ENCODE measurements around the gene SHLD1.
A peak's percentile ranks its signal among the peaks of the same experiment; 100 is the strongest.

Gene SHLD1

GRCh38 chr20:5884465-5885335, 134.5 kb downstream of the SHLD1 start:
- no peaks in the 10 kb centered on the region for H3K9me3 ChIP-seq (ENCODE audit: control extremely low read depth in 1 of 5, control insufficient read depth in 4 of 5, insufficient read depth in 2 of 5, low read depth in 1 of 5, low read length in 4 of 5)
- peaks cover 0 to 7% (median 3%) of the 10 kb centered on the region in 4 experiments for H3K4me1 ChIP-seq (ENCODE audit: control extremely low read depth in 1 of 4, control insufficient read depth in 4 of 4, insufficient read depth in 4 of 4, low read length in 3 of 4)
- no peak overlapping the region for H3K4me3 ChIP-seq (ENCODE audit: control insufficient read depth in 1 of 7, extremely low read depth in 1 of 7, insufficient read depth in 4 of 7, low read depth in 2 of 7, low read length in 6 of 7)
- DNase-seq = no peak
- H3K36me3 ChIP-seq (ENCODE audit: control insufficient read depth in 4 of 4, insufficient read depth in 4 of 4, low read length in 3 of 4) = no peaks in the 10 kb centered on the region
- CTCF ChIA-PET = no interaction called here
- POLR2A ChIA-PET = no interaction called here
- no peak overlapping the region for H3K27ac ChIP-seq (ENCODE audit: insufficient read depth in 1 of 2, low read depth in 1 of 2, low read length in 2 of 2, poor library complexity in 1 of 2, severe bottlenecking in 2 of 2)
- no peaks in the 10 kb centered on the region for H3K27me3 ChIP-seq (replicated peaks in 2 of 5; ENCODE audit: control insufficient read depth in 4 of 5, insufficient read depth in 5 of 5, low read length in 4 of 5)
- 97% methylated on average over 6 of the region's 8 CpGs for WGBS (ENCODE audit: insufficient coverage)

- no peaks in the 10 kb centered on the region for H3K9me3 ChIP-seq (ENCODE audit: control extremely low read depth in 1 of 5, control insufficient read depth in 4 of 5, insufficient read depth in 2 of 5, low read depth in 1 of 5, low read length in 4 of 5)
- no peak overlapping the region for H3K27ac ChIP-seq (ENCODE audit: insufficient read depth in 1 of 2, low read depth in 1 of 2, low read length in 2 of 2, poor library complexity in 1 of 2, severe bottlenecking in 2 of 2)
- ChIA-PET POLR2A (no interaction called here), CTCF (no interaction called here)
- no peak for DNase-seq
- no peak overlapping the region for H3K4me3 ChIP-seq (ENCODE audit: control insufficient read depth in 1 of 7, extremely low read depth in 1 of 7, insufficient read depth in 4 of 7, low read depth in 2 of 7, low read length in 6 of 7)
- H3K36me3 ChIP-seq (ENCODE audit: control insufficient read depth in 4 of 4, insufficient read depth in 4 of 4, low read length in 3 of 4) = no peaks in the 10 kb centered on the region
- peaks cover 0 to 7% (median 3%) of the 10 kb centered on the region in 4 experiments for H3K4me1 ChIP-seq (ENCODE audit: control extremely low read depth in 1 of 4, control insufficient read depth in 4 of 4, insufficient read depth in 4 of 4, low read length in 3 of 4)
- 87% methylated on average over 5 of the region's 6 CpGs for WGBS (ENCODE audit: insufficient coverage)
- H3K27me3 ChIP-seq (replicated peaks in 2 of 5; ENCODE audit: control insufficient read depth in 4 of 5, insufficient read depth in 5 of 5, low read length in 4 of 5) = no peaks in the 10 kb centered on the region
Measured at GRCh38 chr20:5885866-5886265, 135.7 kb downstream of the SHLD1 start.

GRCh38 chr20:5886788-5887187, 136.6 kb downstream of the SHLD1 start:
- WGBS (ENCODE audit: insufficient coverage) = 89% methylated on average over 4 of the region's 4 CpGs
- ChIA-PET CTCF (no interaction called here), POLR2A (no interaction called here)
- Histone ChIP-seq H3K9me3 (ENCODE audit: control extremely low read depth in 1 of 5, control insufficient read depth in 4 of 5, insufficient read depth in 2 of 5, low read depth in 1 of 5, low read length in 4 of 5) (no peaks in the 10 kb centered on the region), H3K36me3 (ENCODE audit: control insufficient read depth in 4 of 4, insufficient read depth in 4 of 4, low read length in 3 of 4) (no peaks in the 10 kb centered on the region), H3K27me3 (replicated peaks in 2 of 5; ENCODE audit: control insufficient read depth in 4 of 5, insufficient read depth in 5 of 5, low read length in 4 of 5) (peaks cover 0 to 2% (median 0%) of the 10 kb centered on the region in 5 experiments), H3K4me1 (ENCODE audit: control extremely low read depth in 1 of 4, control insufficient read depth in 4 of 4, insufficient read depth in 4 of 4, low read length in 3 of 4) (peaks cover 0 to 5% (median 3%) of the 10 kb centered on the region in 4 experiments), H3K4me3 (ENCODE audit: control insufficient read depth in 1 of 7, extremely low read depth in 1 of 7, insufficient read depth in 4 of 7, low read depth in 2 of 7, low read length in 6 of 7) (no peak overlapping the region), H3K27ac (ENCODE audit: insufficient read depth in 1 of 2, low read depth in 1 of 2, low read length in 2 of 2, poor library complexity in 1 of 2, severe bottlenecking in 2 of 2) (no peak overlapping the region)
- DNase-seq = no peak

- Histone ChIP-seq H3K4me1 (ENCODE audit: control extremely low read depth in 1 of 4, control insufficient read depth in 4 of 4, insufficient read depth in 4 of 4, low read length in 3 of 4) (peaks cover 0 to 2% (median 0%) of the 10 kb centered on the region in 4 experiments), H3K27me3 (replicated peaks in 2 of 5; ENCODE audit: control insufficient read depth in 4 of 5, insufficient read depth in 5 of 5, low read length in 4 of 5) (peaks cover 0 to 2% (median 0%) of the 10 kb centered on the region in 5 experiments), H3K36me3 (ENCODE audit: control insufficient read depth in 4 of 4, insufficient read depth in 4 of 4, low read length in 3 of 4) (no peaks in the 10 kb centered on the region), H3K9me3 (ENCODE audit: control extremely low read depth in 1 of 5, control insufficient read depth in 4 of 5, insufficient read depth in 2 of 5, low read depth in 1 of 5, low read length in 4 of 5) (no peaks in the 10 kb centered on the region), H3K4me3 (ENCODE audit: control insufficient read depth in 1 of 7, extremely low read depth in 1 of 7, insufficient read depth in 4 of 7, low read depth in 2 of 7, low read length in 6 of 7) (no peak overlapping the region), H3K27ac (ENCODE audit: insufficient read depth in 1 of 2, low read depth in 1 of 2, low read length in 2 of 2, poor library complexity in 1 of 2, severe bottlenecking in 2 of 2) (no peak overlapping the region)
- ChIA-PET POLR2A (no interaction called here), CTCF (no interaction called here)
- DNase-seq = no peak
- WGBS (ENCODE audit: insufficient coverage) = 85% methylated on average over 1 of the region's 5 CpGs
Measured at GRCh38 chr20:5887386-5887785, 137.2 kb downstream of the SHLD1 start.

- Histone ChIP-seq H3K27me3 (replicated peaks in 2 of 5; ENCODE audit: control insufficient read depth in 4 of 5, insufficient read depth in 5 of 5, low read length in 4 of 5) (peaks cover 0 to 2% (median 0%) of the 10 kb centered on the region in 5 experiments), H3K4me1 (ENCODE audit: control extremely low read depth in 1 of 4, control insufficient read depth in 4 of 4, insufficient read depth in 4 of 4, low read length in 3 of 4) (peaks cover 0 to 2% (median 0%) of the 10 kb centered on the region in 4 experiments), H3K36me3 (ENCODE audit: control insufficient read depth in 4 of 4, insufficient read depth in 4 of 4, low read length in 3 of 4) (no peaks in the 10 kb centered on the region), H3K4me3 (ENCODE audit: control insufficient read depth in 1 of 7, extremely low read depth in 1 of 7, insufficient read depth in 4 of 7, low read depth in 2 of 7, low read length in 6 of 7) (no peak overlapping the region), H3K27ac (ENCODE audit: insufficient read depth in 1 of 2, low read depth in 1 of 2, low read length in 2 of 2, poor library complexity in 1 of 2, severe bottlenecking in 2 of 2) (no peak overlapping the region), H3K9me3 (ENCODE audit: control extremely low read depth in 1 of 5, control insufficient read depth in 4 of 5, insufficient read depth in 2 of 5, low read depth in 1 of 5, low read length in 4 of 5) (no peaks in the 10 kb centered on the region)
- DNase-seq = peak; percentile 17 to 72 (median 67)
- POLR2A ChIA-PET = no interaction called here
- CTCF ChIA-PET = no interaction called here
- WGBS (ENCODE audit: insufficient coverage) = 0% methylated on average over 1 of the region's 1 CpG
Measured at GRCh38 chr20:5888041-5888440, 137.8 kb downstream of the SHLD1 start.

GRCh38 chr20:5890773-5891441, 140.7 kb downstream of the SHLD1 start:
- no peaks in the 10 kb centered on the region for H3K36me3 ChIP-seq (ENCODE audit: control insufficient read depth in 4 of 4, insufficient read depth in 4 of 4, low read length in 3 of 4)
- ChIA-PET CTCF (no interaction called here), POLR2A (no interaction called here)
- no peaks in the 10 kb centered on the region for H3K9me3 ChIP-seq (ENCODE audit: control extremely low read depth in 1 of 5, control insufficient read depth in 4 of 5, insufficient read depth in 2 of 5, low read depth in 1 of 5, low read length in 4 of 5)
- no peak overlapping the region for H3K4me3 ChIP-seq (ENCODE audit: control insufficient read depth in 1 of 7, extremely low read depth in 1 of 7, insufficient read depth in 4 of 7, low read depth in 2 of 7, low read length in 6 of 7)
- WGBS (ENCODE audit: insufficient coverage) = 88% methylated on average over 9 of the region's 10 CpGs
- no peak for DNase-seq
- H3K27ac ChIP-seq (ENCODE audit: insufficient read depth in 1 of 2, low read depth in 1 of 2, low read length in 2 of 2, poor library complexity in 1 of 2, severe bottlenecking in 2 of 2) = no peak overlapping the region
- peaks cover 0 to 2% (median 0%) of the 10 kb centered on the region in 4 experiments for H3K4me1 ChIP-seq (ENCODE audit: control extremely low read depth in 1 of 4, control insufficient read depth in 4 of 4, insufficient read depth in 4 of 4, low read length in 3 of 4)
- H3K27me3 ChIP-seq (replicated peaks in 2 of 5; ENCODE audit: control insufficient read depth in 4 of 5, insufficient read depth in 5 of 5, low read length in 4 of 5) = peaks cover 0 to 2% (median 0%) of the 10 kb centered on the region in 5 experiments

GRCh38 chr20:5893052-5893451, 142.9 kb downstream of the SHLD1 start:
- CTCF ChIA-PET = no interaction called here
- peaks cover 0 to under 1% (median 0%) of the 10 kb centered on the region in 4 experiments for H3K4me1 ChIP-seq (ENCODE audit: control extremely low read depth in 1 of 4, control insufficient read depth in 4 of 4, insufficient read depth in 4 of 4, low read length in 3 of 4)
- H3K4me3 ChIP-seq (ENCODE audit: control insufficient read depth in 1 of 7, extremely low read depth in 1 of 7, insufficient read depth in 4 of 7, low read depth in 2 of 7, low read length in 6 of 7) = no peak overlapping the region
- no peak for DNase-seq
- 100% methylated on average over 1 of the region's 3 CpGs for WGBS (ENCODE audit: insufficient coverage)
- POLR2A ChIA-PET = no interaction called here
- peaks cover 0 to 5% (median 0%) of the 10 kb centered on the region in 5 experiments for H3K27me3 ChIP-seq (replicated peaks in 2 of 5; ENCODE audit: control insufficient read depth in 4 of 5, insufficient read depth in 5 of 5, low read length in 4 of 5)
- no peak overlapping the region for H3K27ac ChIP-seq (ENCODE audit: insufficient read depth in 1 of 2, low read depth in 1 of 2, low read length in 2 of 2, poor library complexity in 1 of 2, severe bottlenecking in 2 of 2)
- no peaks in the 10 kb centered on the region for H3K36me3 ChIP-seq (ENCODE audit: control insufficient read depth in 4 of 4, insufficient read depth in 4 of 4, low read length in 3 of 4)
- H3K9me3 ChIP-seq (ENCODE audit: control extremely low read depth in 1 of 5, control insufficient read depth in 4 of 5, insufficient read depth in 2 of 5, low read depth in 1 of 5, low read length in 4 of 5) = peaks cover 0 to 8% (median 0%) of the 10 kb centered on the region in 5 experiments
